NB4 (cell line): ENCODE results near the gene CLEC4G.

Experiments used
- CTCF ChIP-seq: IDR thresholded peaks from one replicate; pipeline ENCODE4 v1.5.1; 2012; ENCODE audit warnings: low read depth, low read length
- MAX ChIP-seq: IDR thresholded peaks from 2 replicates; pipeline ENCODE4 v1.6.1; 2011; ENCODE audit warnings: low read depth, low read length

GRCh38 chr19:7775761-7776160, 43.9 kb upstream of the CLEC4G start:
- TF ChIP-seq CTCF (no peak), MAX (no peak)
